HG03432 (cell line): ENCODE data around the gene KIAA1671.

Experiments used
- ATAC-seq: cut with Tn5 transposase; IDR thresholded peaks from one replicate; pipeline ENCODE4 v1.9.1; 2021; ENCODE audit warnings: mild to moderate bottlenecking, moderate library complexity; ENCODE audit not compliant: unreplicated experiment

The KIAA1671 gene

GRCh38 chr22:24977370-24978221 lies 25.1 kb downstream of the KIAA1671 start:
- no peak for ATAC-seq

- ATAC-seq, result no peak
Observed at GRCh38 chr22:24978308-24978707, 25.8 kb downstream of the KIAA1671 start.

- no peak for ATAC-seq
Observed at GRCh38 chr22:24981066-24981465, 28.6 kb downstream of the KIAA1671 start.

- ATAC-seq, result no peak
Observed at GRCh38 chr22:24981656-24982055, 29.1 kb downstream of the KIAA1671 start.

- no peak for ATAC-seq
Observed at GRCh38 chr22:24982301-24983056, 30.0 kb downstream of the KIAA1671 start.

- ATAC-seq, result no peak
Observed at GRCh38 chr22:24983151-24983550, 30.6 kb downstream of the KIAA1671 start.

GRCh38 chr22:24984122-24984521 lies 31.6 kb downstream of the KIAA1671 start:
- no peak for ATAC-seq

- no peak for ATAC-seq
Observed at GRCh38 chr22:24985826-24986214, 33.3 kb downstream of the KIAA1671 start.

GRCh38 chr22:24986816-24987215 lies 34.3 kb downstream of the KIAA1671 start:
- ATAC-seq, result no peak

GRCh38 chr22:24989135-24989534 lies 36.6 kb downstream of the KIAA1671 start:
- no peak for ATAC-seq

- no peak for ATAC-seq
Observed at GRCh38 chr22:24989541-24989951, 37.0 kb downstream of the KIAA1671 start.

GRCh38 chr22:24990344-24990905 lies 37.9 kb downstream of the KIAA1671 start:
- no peak for ATAC-seq

GRCh38 chr22:24992946-24993345 lies 40.4 kb downstream of the KIAA1671 start:
- ATAC-seq, result no peak

GRCh38 chr22:24994070-24994763 lies 41.7 kb downstream of the KIAA1671 start:
- no peak for ATAC-seq

- no peak for ATAC-seq
Observed at GRCh38 chr22:24995649-24996180, 43.2 kb downstream of the KIAA1671 start.

GRCh38 chr22:24996420-24996952 lies 44.0 kb downstream of the KIAA1671 start:
- ATAC-seq, result no peak

- ATAC-seq, result no peak
Observed at GRCh38 chr22:24997023-24997422, 44.5 kb downstream of the KIAA1671 start.

- ATAC-seq, result no peak
Observed at GRCh38 chr22:25000686-25001085, 48.2 kb downstream of the KIAA1671 start.

- ATAC-seq, result no peak
Observed at GRCh38 chr22:25002241-25002985, 49.9 kb downstream of the KIAA1671 start.

- ATAC-seq, result no peak
Observed at GRCh38 chr22:25006354-25006753, 53.8 kb downstream of the KIAA1671 start.
